Mesenchymal stem cell (in vitro differentiated cells and primary cell): Measurements from ENCODE around the gene CASP8AP2.
"Not testable (repeated sequence)": the region's sequence is repeated elsewhere in the genome, so short reads cannot be mapped to it uniquely, and the experiment has no call there.

Experiments used
- DNase-seq: peaks from one replicate; pipeline ENCODE4 v3.0.0-alpha.2; 2013
- H2AFZ ChIP-seq: one replicate; pipeline ENCODE4 v1.6.1; 2013; ENCODE audit warnings: low read depth, mild to moderate bottlenecking, control low read depth, inconsistent platforms, low read length, moderate library complexity
- H2AK5ac ChIP-seq: 2 replicates; pipeline ENCODE4 v1.6.1; 2013; ENCODE audit warnings: low read length, moderate library complexity, mild to moderate bottlenecking, inconsistent platforms; ENCODE audit not compliant: severe bottlenecking
- H2BK120ac ChIP-seq: one replicate; pipeline ENCODE4 v1.6.1; 2013; ENCODE audit warnings: low read depth, mild to moderate bottlenecking, inconsistent platforms, low read length, moderate library complexity
- H2BK12ac ChIP-seq, 2 experiments: one replicate each; pipeline ENCODE4 v1.6.1; 2013; ENCODE audit warnings: inconsistent platforms in 2 of 2, low read length in 2 of 2, mild to moderate bottlenecking in 2 of 2, moderate library complexity in 2 of 2, control low read depth in 1 of 2
- H2BK15ac ChIP-seq: one replicate; pipeline ENCODE4 v1.6.1; 2013; ENCODE audit warnings: mild to moderate bottlenecking, low read depth, inconsistent platforms; ENCODE audit not compliant: poor library complexity, severe bottlenecking
- H2BK5ac ChIP-seq: 2 replicates; pipeline ENCODE4 v1.6.1; 2013; ENCODE audit warnings: low read depth, mild to moderate bottlenecking, low read length, control low read depth, inconsistent platforms; ENCODE audit not compliant: poor library complexity, severe bottlenecking
- H3K14ac ChIP-seq, 2 experiments: one replicate each; pipeline ENCODE4 v1.6.1; 2013; ENCODE audit warnings: inconsistent platforms in 2 of 2, low read length in 2 of 2, control low read depth in 1 of 2, mild to moderate bottlenecking in 1 of 2, moderate library complexity in 1 of 2
- H3K18ac ChIP-seq, 2 experiments: one replicate each; pipeline ENCODE4 v1.6.1; 2013; ENCODE audit warnings: inconsistent platforms in 2 of 2, low read length in 2 of 2, control low read depth in 1 of 2, low read depth in 1 of 2, mild to moderate bottlenecking in 1 of 2
- H3K23ac ChIP-seq, 2 experiments: one replicate each; pipeline ENCODE4 v1.6.1; 2013; ENCODE audit warnings: inconsistent platforms in 2 of 2, low read length in 2 of 2, mild to moderate bottlenecking in 2 of 2, moderate library complexity in 2 of 2, control low read depth in 1 of 2
- H3K27ac ChIP-seq: 2 replicates; pipeline ENCODE4 v1.5.1; 2013; ENCODE audit warnings: mild to moderate bottlenecking, moderate library complexity, low read length, control low read depth, inconsistent platforms; ENCODE audit not compliant: poor library complexity, severe bottlenecking
- H3K27me3 ChIP-seq, 2 experiments: 2 replicates each; pipeline versions ENCODE4 v1.6.1 to v1.7.0; 2013; ENCODE audit warnings: low read length in 2 of 2, mild to moderate bottlenecking in 2 of 2, moderate library complexity in 2 of 2, control low read depth in 1 of 2, inconsistent platforms in 1 of 2; ENCODE audit not compliant: control insufficient read depth in 1 of 2, insufficient read depth in 1 of 2
- H3K36me3 ChIP-seq, 2 experiments: 2 replicates each; pipeline versions ENCODE4 v1.6.1 to v1.7.0; 2013; ENCODE audit warnings: low read length in 2 of 2, control low read depth in 1 of 2, inconsistent platforms in 1 of 2, low read depth in 1 of 2, mild to moderate bottlenecking in 1 of 2; ENCODE audit not compliant: insufficient read depth in 2 of 2, control insufficient read depth in 1 of 2
- H3K4ac ChIP-seq, 2 experiments: one replicate each; pipeline ENCODE4 v1.6.1; 2013; ENCODE audit warnings: inconsistent platforms in 2 of 2, low read length in 2 of 2, mild to moderate bottlenecking in 2 of 2, moderate library complexity in 2 of 2, control low read depth in 1 of 2, low read depth in 1 of 2
- H3K4me1 ChIP-seq: 2 replicates; pipeline ENCODE4 v1.6.1; 2013; ENCODE audit warnings: low read depth, low read length, control low read depth; ENCODE audit not compliant: control insufficient read depth, insufficient read depth
- H3K4me2 ChIP-seq: 2 replicates; pipeline ENCODE4 v1.6.1; 2013; ENCODE audit warnings: low read length, mild to moderate bottlenecking, inconsistent platforms; ENCODE audit not compliant: poor library complexity, severe bottlenecking
- H3K4me3 ChIP-seq, 2 experiments: 2 replicates each; pipeline versions ENCODE4 v1.5.1 to v1.7.0; 2013; ENCODE audit warnings: low read length in 2 of 2, mild to moderate bottlenecking in 2 of 2, control low read depth in 1 of 2, low read depth in 1 of 2; ENCODE audit not compliant: insufficient read depth in 1 of 2
- H3K79me1 ChIP-seq: replicated peaks from 2 replicates; pipeline ENCODE4 v1.6.1; 2013; ENCODE audit warnings: mild to moderate bottlenecking, control low read depth, low read length, inconsistent platforms; ENCODE audit not compliant: poor library complexity, severe bottlenecking
- H3K9ac ChIP-seq: 2 replicates; pipeline ENCODE4 v1.7.0; 2013; ENCODE audit warnings: mild to moderate bottlenecking, low read length, moderate library complexity
- H3K9me3 ChIP-seq: 2 replicates; pipeline ENCODE4 v1.7.0; 2013; ENCODE audit warnings: mild to moderate bottlenecking, low read length; ENCODE audit not compliant: control insufficient read depth
- H4K8ac ChIP-seq: one replicate; pipeline ENCODE4 v1.6.1; 2013; ENCODE audit warnings: inconsistent platforms, mild to moderate bottlenecking, low read length, moderate library complexity
- H4K91ac ChIP-seq: one replicate; pipeline ENCODE4 v1.6.1; 2013; ENCODE audit warnings: mild to moderate bottlenecking, low read length, inconsistent platforms
- WGBS: methylation state at CpG from one replicate; pipeline ENCODE4 v1.1.7; 2013; ENCODE audit warnings: mixed read lengths; 5-methylcytosine and 5-hydroxymethylcytosine counted together

CASP8AP2 gene

DNA sequence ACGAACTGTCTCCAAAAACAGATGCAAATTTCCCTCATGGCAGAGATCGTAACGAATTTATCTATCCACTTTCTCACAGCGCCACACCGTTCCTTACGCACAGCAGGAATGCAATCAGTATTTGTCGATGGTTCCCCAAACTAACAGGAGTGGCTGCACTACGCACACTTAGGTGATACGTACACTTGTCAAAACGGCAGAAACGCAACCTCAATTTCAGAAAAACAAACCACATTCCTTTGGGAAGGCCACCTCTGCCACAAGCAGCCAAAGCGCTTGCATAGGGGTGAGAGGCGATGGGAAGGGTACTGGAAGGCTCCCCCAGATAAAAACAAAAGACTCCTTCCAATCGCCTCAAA lies 10.7 kb upstream of the CASP8AP2 start:
- Histone ChIP-seq H3K27me3 (no peaks in the 10 kb centered on the region), H3K79me1 (peaks cover 16% of the 10 kb centered on the region), H3K4ac (peak overlapping the region in 1 of 2 experiments; percentile 6), H2BK5ac (no peak overlapping the region), H4K8ac (no peak overlapping the region), H3K18ac (no peak overlapping the region), H3K14ac (no peak overlapping the region), H3K27ac (peak overlapping the region; percentile 17), H2BK120ac (no peak overlapping the region), H3K4me2 (peak overlapping the region; percentile 87), H2AFZ (peak overlapping the region; percentile 56), H3K23ac (no peak overlapping the region), H3K4me3 (peak overlapping the region; percentile 85 to 95), H3K36me3 (peaks cover 0 to 7% of the 10 kb centered on the region in 2 experiments), H2AK5ac (no peak overlapping the region), H3K9ac (peak overlapping the region; percentile 96), H2BK15ac (no peak overlapping the region), H3K9me3 (no peaks in the 10 kb centered on the region), H2BK12ac (no peak overlapping the region), H4K91ac (no peak overlapping the region), H3K4me1 (peaks cover 13% of the 10 kb centered on the region)
- peak; percentile 53 for DNase-seq
- WGBS: under 1% methylated on average over 13 of the region's 14 CpGs

DNA sequence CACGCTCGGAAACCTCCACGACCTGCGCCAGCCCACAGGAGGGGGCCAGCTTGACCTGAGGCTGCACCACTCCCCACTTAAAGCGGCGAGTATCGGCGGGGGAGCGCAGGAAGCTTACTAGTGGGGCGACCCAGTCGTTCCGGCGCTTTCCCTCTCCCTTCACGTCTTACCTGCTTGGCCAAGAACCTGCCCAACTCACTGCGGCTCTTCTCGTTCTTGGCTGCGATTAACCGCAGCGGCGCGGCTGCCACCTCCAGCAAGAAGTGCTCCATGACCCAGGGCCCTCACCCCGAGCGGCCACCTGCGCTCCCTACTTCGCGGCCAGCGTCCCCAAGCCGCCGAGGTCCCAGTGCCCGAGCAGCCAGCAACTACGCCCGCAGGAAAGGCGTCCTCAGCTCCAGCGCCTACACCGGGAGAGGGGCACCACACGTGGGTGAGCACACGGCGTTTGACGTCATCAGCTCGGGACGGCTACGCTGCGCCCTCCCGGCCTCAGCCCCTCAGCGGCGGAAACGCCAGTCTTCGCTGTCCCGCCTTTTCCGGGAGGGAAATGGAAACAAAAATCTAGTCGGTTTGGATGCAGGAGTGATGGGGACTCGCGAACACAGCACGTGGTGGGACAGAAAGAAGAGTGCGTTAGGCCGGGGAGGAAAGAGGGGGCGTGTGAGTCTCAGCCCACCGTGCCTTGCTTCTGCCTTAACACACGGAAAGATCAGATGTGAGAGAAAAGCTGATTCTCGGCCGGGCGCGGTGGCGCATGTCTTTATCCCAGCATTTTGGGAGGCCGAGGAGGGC lies 10.1 kb upstream of the CASP8AP2 start, which contains the start of gene MDN1:
MDN1 (minus strand) TSS at position 459 of the 795 bp plus-strand sequence; CDS start at position 272, 187 bp downstream.
- Histone ChIP-seq H2BK12ac (no peak within 1 kb of the TSS), H3K4me3 (peak within 1 kb of the TSS; percentile 85 to 95), H3K27me3 (no peaks in the 10 kb centered on the region), H3K4me1 (peaks cover 13% of the 10 kb centered on the region), H2BK15ac (no peak within 1 kb of the TSS), H3K18ac (peak within 1 kb of the TSS; percentile 34 to 73), H3K9ac (peak within 1 kb of the TSS; percentile 96), H2AK5ac (no peak within 1 kb of the TSS), H3K23ac (no peak within 1 kb of the TSS), H4K91ac (peak within 1 kb of the TSS; percentile 56), H3K4ac (peak within 1 kb of the TSS; percentile 55 to 57), H3K27ac (peak within 1 kb of the TSS; percentile 38), H2BK5ac (no peak within 1 kb of the TSS), H3K14ac (no peak within 1 kb of the TSS), H4K8ac (peak within 1 kb of the TSS; percentile 97), H3K36me3 (peaks cover 0 to 7% of the 10 kb centered on the region in 2 experiments), H3K79me1 (peaks cover 13% of the 10 kb centered on the region), H3K4me2 (peak within 1 kb of the TSS; percentile 87), H3K9me3 (no peaks in the 10 kb centered on the region), H2AFZ (peak within 1 kb of the TSS; percentile 77), H2BK120ac (no peak within 1 kb of the TSS)
- WGBS: under 1% methylated on average over 65 of the region's 65 CpGs
- peak; percentile 97 for DNase-seq

DNA sequence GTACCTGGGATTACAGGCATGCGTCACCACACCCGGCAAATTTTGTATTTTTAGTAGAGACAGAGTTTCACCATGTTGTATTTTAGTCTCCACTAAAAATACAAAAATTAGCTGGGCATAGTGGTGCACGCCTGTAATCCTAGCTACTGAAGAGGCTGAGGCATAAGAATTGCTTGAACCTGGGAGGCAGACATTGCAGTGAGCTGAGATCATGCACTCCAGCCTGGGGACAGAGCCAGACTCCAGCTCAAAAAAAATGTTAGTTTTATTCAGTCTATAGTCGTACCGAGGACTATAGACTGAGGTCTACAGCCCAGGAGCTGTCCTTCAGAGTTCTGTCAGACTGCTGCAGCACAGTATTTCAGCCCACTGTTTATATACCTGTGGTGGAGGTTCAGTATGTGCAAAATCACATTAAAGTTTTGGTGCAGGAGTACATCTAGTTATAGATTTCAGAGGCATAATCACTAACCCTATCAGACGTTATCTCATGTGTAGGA lies 3.6 kb upstream of the CASP8AP2 start:
- Histone ChIP-seq H4K8ac (no peak overlapping the region), H2BK12ac (no peak overlapping the region), H3K4me2 (no peak overlapping the region), H3K23ac (no peak overlapping the region), H3K9ac (peak overlapping the region; percentile 67), H2AFZ (no peak overlapping the region), H2BK5ac (no peak overlapping the region), H3K18ac (no peak overlapping the region), H3K9me3 (no peaks in the 10 kb centered on the region), H3K27me3 (no peaks in the 10 kb centered on the region), H2BK120ac (no peak overlapping the region), H3K27ac (peak overlapping the region; percentile 55), H2BK15ac (no peak overlapping the region), H3K4me1 (peaks cover 7% of the 10 kb centered on the region), H3K4ac (no peak overlapping the region), H3K79me1 (peaks cover 3% of the 10 kb centered on the region), H4K91ac (no peak overlapping the region), H3K14ac (no peak overlapping the region), H3K36me3 (no peaks in the 10 kb centered on the region), H2AK5ac (no peak overlapping the region), H3K4me3 (no peak overlapping the region)
- peak; percentile 19 for DNase-seq
- WGBS: 83% methylated on average over 4 of the region's 6 CpGs

DNA sequence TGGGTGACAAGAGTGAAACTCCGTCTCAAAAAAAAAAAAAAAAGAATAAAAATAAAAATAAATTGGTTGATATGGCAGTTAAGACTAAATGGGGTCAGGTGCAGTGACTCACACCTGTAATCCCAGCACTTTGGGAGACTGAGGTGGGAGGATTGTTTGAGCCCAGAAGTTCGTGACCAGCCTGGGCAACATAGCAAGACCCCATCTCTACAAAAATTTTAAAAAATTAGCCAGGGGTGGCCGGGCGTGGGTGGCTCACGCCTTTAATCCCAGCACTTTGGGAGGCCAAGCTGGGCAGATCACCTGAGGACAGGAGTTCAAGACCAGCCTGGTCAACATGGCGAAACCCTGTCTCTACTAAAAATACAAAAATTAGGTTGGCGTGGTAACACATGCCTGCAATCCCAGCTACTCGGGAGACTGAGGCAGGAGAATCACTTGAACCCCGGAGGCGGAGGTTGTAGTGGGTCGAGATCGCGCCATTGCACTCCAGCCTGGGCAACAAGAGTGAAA lies 1.1 kb upstream of the CASP8AP2 start:
- H3K4me3 ChIP-seq: peak overlapping the region in 1 of 2 experiments; percentile 98

More for the DNA sequence above, 1.1 kb upstream of the CASP8AP2 start:
- not testable (repeated sequence) for H2BK120ac ChIP-seq, H3K4me1 ChIP-seq, H3K23ac ChIP-seq, H4K91ac ChIP-seq, H2AK5ac ChIP-seq, H2BK12ac ChIP-seq, H3K27me3 ChIP-seq, H2BK15ac ChIP-seq, H3K9me3 ChIP-seq, H3K27ac ChIP-seq, H2BK5ac ChIP-seq, H3K18ac ChIP-seq, H2AFZ ChIP-seq, DNase-seq, H3K4ac ChIP-seq, H3K14ac ChIP-seq
- H3K79me1 ChIP-seq: peaks cover 12% of the 10 kb centered on the region
- peak overlapping the region; percentile 79 for H3K4me2 ChIP-seq
- H3K9ac ChIP-seq: peak overlapping the region; percentile 92
- WGBS: 87% methylated on average over 12 of the region's 13 CpGs
- peaks cover 3 to 13% of the 10 kb centered on the region in 2 experiments for H3K36me3 ChIP-seq
- peak overlapping the region; percentile 78 for H4K8ac ChIP-seq
